Activated naive CD4-positive, alpha-beta T cell treated with anti-CD3 and anti-CD28 coated beads, Interleukin-2, amount 50 U/mL, for 24 hours (primary cell): ENCODE results near the gene UVRAG.

ENCODE experiments used
- H3K27ac Mint-ChIP-seq: one replicate; pipeline ENCODE4 v1.8.0; 2021; ENCODE audit warnings: mild to moderate bottlenecking, mixed read lengths
- H3K27me3 Mint-ChIP-seq: one replicate; pipeline ENCODE4 v1.8.0; 2021; ENCODE audit warnings: mixed read lengths
- H3K36me3 Mint-ChIP-seq: one replicate; pipeline ENCODE4 v1.8.0; 2021; ENCODE audit warnings: mixed read lengths
- H3K4me1 Mint-ChIP-seq: one replicate; pipeline ENCODE4 v1.8.0; 2021; ENCODE audit warnings: mixed read lengths
- H3K4me3 Mint-ChIP-seq: one replicate; pipeline ENCODE4 v1.8.0; 2021; ENCODE audit warnings: mild to moderate bottlenecking, mixed read lengths
- H3K9me3 Mint-ChIP-seq: one replicate; pipeline ENCODE4 v1.8.0; 2021; ENCODE audit warnings: mixed read lengths

The UVRAG gene

DNA sequence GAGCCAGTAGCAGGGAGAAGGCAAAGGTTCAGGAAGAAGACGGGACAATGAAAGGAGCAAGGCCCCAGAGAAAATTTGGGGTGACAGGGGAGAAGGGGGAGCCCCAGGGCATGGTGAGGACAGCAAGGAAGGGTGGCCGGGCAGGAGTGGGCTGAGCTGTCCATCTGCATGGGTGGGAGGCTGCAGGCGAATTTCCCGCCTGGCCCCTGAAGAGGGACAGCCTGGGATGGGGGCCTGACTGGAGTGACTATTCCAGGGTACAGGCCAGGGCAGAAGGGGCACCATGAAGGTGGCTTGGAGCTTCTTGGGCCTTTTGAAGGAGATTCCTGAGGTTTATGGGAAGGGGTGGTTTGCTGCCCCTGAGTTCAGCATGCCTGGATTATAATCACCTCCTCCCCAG is 335.1 kb downstream of the UVRAG start:
- H3K4me1 Mint-ChIP-seq: peaks cover 18% of the 10 kb centered on the region
- H3K27ac Mint-ChIP-seq: no peak overlapping the region
- H3K27me3 Mint-ChIP-seq: peaks cover 6% of the 10 kb centered on the region
- H3K9me3 Mint-ChIP-seq: no peaks in the 10 kb centered on the region
- H3K36me3 Mint-ChIP-seq: no peaks in the 10 kb centered on the region
- H3K4me3 Mint-ChIP-seq: no peak overlapping the region

DNA sequence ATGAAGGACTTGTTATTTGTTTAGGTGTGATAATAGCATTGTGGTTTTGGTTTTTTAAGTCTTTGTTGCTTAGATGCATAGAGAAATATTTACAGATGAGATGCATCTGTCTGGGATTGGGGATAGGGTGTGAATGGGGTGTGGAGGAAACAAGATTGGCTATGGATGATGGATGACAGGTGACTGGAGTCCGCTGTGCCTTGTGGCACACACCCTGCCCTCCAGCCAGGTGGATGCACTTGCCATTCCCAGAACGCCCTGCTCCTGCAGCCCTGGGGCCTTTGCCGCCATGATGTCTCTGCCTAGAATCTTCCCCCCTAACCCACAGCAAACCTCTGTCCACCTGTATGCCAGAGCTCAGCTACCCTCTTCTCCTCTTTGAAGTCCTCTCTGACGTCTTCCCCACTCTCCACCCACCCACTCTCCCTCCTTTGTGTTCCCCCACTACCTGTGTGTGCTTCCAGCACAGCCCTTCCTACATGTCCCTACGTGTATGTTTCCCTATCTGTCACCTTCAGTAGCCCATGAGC is 336.6 kb downstream of the UVRAG start:
- Mint-ChIP-seq H3K9me3 (no peaks in the 10 kb centered on the region), H3K4me3 (peak overlapping the region; percentile 84), H3K27me3 (peaks cover 6% of the 10 kb centered on the region), H3K4me1 (peaks cover 18% of the 10 kb centered on the region), H3K27ac (no peak overlapping the region), H3K36me3 (no peaks in the 10 kb centered on the region)

DNA sequence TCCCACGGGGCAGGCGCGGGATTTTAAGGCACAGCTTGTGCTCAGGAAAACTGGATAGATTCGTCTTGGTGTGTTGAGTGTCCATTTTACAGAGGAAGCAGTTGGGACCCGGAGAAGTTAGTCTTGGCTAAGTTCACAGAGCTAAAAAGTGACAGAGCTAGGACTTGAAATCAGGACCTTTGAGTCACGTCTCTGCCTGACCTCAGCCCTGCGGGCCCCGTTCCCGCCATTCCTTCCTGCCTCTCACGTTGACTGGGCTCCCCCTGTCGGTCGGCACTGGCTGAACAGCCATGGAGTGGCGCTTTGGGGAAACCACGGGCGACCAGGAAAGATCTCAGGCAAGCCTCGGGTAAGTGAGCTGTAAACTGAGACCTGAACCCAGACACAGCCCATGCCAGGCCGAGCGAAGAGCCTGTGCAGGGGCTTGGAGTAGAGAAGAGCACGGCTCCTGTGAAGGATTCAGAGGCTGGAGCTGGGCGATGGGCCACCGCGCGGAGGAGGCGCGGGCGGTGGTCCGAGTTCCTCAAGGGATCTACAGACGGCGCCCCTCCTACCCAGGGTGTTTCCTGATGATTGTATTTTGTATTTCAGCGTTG is 337.2 kb downstream of the UVRAG start:
- no peaks in the 10 kb centered on the region for H3K9me3 Mint-ChIP-seq
- peaks cover 6% of the 10 kb centered on the region for H3K27me3 Mint-ChIP-seq
- peaks cover 18% of the 10 kb centered on the region for H3K4me1 Mint-ChIP-seq
- H3K4me3 Mint-ChIP-seq: peak overlapping the region; percentile 84
- H3K36me3 Mint-ChIP-seq: no peaks in the 10 kb centered on the region
- H3K27ac Mint-ChIP-seq: peak overlapping the region; percentile 59

DNA sequence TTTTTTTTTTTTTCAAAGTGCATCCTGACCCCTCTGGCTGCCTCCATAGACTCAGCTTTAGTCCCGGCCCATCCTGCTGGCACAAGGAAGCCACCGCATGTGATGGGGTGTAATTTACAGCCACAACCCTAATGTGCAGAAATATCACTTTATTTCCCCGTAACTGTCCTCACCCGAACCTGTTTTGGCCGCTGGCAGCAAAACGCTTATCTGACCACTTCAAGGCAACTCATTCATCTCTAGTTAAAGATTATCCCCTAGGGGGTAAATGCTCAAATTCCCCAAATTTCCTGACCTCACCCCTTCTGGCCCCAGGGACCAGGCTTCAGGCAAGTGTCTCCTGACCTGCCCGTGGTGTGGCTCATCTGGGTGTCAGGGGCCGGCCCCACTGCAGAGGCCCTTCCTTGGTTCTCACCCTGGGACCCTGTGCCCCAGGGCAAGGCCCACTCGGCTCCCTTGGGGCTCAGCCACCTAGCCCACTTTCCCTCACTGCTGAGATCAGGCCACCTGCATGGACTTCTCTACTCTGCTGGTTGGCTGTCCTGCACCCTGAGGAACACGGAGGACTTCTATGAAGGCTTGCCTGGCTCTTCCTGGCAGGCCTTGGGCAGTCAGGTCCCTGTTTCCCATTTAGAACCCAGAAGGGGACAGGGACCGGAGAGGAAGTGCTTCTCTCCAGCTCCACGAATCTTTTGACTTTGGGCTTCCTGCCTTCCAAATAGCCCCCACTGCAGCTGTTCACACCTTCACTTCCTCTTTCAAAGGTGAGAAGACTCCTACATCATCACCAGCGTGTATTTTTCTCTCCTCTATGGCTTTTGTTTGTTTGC is 337.9 kb downstream of the UVRAG start:
- no peaks in the 10 kb centered on the region for H3K36me3 Mint-ChIP-seq
- peak overlapping the region; percentile 84 for H3K4me3 Mint-ChIP-seq
- peaks cover 18% of the 10 kb centered on the region for H3K4me1 Mint-ChIP-seq
- peak overlapping the region; percentile 1 for H3K27ac Mint-ChIP-seq
- peaks cover 6% of the 10 kb centered on the region for H3K27me3 Mint-ChIP-seq
- H3K9me3 Mint-ChIP-seq: no peaks in the 10 kb centered on the region

DNA sequence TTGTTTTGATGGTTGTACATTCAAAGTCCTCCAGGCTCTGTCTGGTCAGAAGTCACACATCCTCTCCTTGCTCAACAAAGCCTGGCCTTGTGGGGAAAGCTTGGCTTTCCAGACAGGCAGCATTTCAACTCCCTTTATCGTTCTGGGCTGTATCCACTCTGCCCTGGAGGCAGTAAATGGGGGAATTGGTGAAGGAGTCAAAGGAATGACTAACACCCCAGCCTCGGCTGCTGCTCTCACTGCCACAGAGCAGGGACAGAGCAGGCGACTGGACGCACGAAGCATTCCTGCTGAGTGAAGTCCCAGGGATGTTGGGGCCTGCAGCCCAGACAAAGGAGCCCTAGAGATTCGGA is 338.5 kb downstream of the UVRAG start:
- H3K27ac Mint-ChIP-seq: peak overlapping the region; percentile 1
- no peaks in the 10 kb centered on the region for H3K9me3 Mint-ChIP-seq
- no peaks in the 10 kb centered on the region for H3K36me3 Mint-ChIP-seq
- peak overlapping the region; percentile 84 for H3K4me3 Mint-ChIP-seq
- H3K4me1 Mint-ChIP-seq: peaks cover 18% of the 10 kb centered on the region
- H3K27me3 Mint-ChIP-seq: peaks cover 6% of the 10 kb centered on the region

DNA sequence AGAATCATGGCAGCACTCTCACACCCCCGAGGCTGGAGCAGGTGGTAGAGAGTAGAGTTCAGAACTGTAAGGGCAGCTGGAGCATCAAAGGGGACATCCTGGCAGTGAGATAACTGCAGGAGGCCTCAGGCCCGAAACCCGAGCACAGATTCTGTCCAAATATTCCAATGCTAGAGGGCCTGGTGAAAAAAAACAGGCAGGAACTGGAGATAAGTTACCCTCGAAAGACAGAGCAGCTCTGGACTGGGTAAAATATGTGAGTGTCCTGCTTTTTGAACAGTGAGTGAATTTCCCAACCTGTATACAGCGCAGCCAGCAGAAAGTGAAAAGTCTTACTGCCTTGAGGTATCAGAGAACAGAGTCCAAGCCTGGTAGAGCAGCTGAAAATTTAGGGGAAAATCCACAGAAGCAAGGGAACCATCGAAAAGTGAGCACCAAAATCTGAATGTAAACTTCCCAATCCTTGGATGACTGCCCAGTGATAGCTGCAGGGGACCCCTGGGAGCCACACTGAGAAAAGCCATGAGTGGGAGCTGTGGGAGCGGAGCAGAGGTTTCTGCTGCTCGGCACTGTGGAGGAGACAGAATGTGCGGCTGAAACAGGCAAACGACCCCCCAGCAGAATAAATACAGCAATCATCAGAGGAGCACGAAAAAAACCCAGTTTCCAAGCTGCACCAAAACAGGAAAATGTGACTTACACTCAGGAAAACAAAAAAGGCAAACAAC is 340.7 kb downstream of the UVRAG start:
- Mint-ChIP-seq H3K27ac (no peak overlapping the region), H3K36me3 (no peaks in the 10 kb centered on the region), H3K27me3 (peaks cover 6% of the 10 kb centered on the region), H3K9me3 (no peaks in the 10 kb centered on the region), H3K4me1 (peaks cover 18% of the 10 kb centered on the region), H3K4me3 (no peak overlapping the region)

DNA sequence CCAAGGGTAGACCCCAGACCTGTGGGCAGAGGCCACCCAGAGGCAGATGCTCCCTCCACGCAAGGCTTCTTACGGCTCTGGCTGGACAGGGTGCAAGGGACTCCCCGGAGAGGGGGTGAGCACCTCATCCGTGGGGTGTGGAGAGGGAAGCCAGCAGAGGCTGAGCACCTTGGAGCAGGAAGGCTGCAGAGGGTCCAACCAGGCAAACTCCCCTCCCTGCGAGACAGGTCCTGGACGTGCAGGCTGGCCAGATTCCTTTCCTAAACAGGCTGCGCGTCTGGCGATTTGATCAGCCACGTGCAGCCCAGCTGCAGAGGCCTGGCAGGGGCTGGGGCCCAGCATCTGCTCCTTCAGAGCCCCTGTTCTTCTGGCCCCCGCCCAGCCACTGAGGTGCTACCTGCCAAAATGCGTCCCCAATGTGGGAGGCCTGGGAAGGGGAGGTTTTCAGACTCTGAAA is 342.0 kb downstream of the UVRAG start:
- Mint-ChIP-seq H3K4me1 (peaks cover 15% of the 10 kb centered on the region), H3K36me3 (no peaks in the 10 kb centered on the region), H3K27me3 (peaks cover 6% of the 10 kb centered on the region), H3K4me3 (no peak overlapping the region), H3K27ac (no peak overlapping the region), H3K9me3 (no peaks in the 10 kb centered on the region)

DNA sequence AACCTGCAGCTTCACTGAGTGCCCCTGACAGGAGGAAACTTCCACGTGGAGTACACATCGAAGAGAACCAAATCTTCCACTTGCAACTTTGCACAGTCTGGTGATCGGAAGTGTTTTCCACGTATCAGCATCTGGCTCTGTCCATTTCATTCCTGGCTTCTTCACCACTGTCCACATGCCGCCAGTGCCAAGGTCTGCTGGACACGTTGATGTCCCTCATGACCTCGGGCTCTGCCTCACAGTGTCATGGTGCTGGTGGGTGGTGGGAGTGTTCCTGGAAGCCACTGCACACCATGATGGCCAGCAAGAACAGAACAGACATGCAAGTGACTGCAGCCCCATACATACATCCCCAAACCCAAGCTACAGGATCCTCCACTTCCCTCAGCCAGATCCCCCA is 342.9 kb downstream of the UVRAG start:
- H3K9me3 Mint-ChIP-seq: no peaks in the 10 kb centered on the region

DNA sequence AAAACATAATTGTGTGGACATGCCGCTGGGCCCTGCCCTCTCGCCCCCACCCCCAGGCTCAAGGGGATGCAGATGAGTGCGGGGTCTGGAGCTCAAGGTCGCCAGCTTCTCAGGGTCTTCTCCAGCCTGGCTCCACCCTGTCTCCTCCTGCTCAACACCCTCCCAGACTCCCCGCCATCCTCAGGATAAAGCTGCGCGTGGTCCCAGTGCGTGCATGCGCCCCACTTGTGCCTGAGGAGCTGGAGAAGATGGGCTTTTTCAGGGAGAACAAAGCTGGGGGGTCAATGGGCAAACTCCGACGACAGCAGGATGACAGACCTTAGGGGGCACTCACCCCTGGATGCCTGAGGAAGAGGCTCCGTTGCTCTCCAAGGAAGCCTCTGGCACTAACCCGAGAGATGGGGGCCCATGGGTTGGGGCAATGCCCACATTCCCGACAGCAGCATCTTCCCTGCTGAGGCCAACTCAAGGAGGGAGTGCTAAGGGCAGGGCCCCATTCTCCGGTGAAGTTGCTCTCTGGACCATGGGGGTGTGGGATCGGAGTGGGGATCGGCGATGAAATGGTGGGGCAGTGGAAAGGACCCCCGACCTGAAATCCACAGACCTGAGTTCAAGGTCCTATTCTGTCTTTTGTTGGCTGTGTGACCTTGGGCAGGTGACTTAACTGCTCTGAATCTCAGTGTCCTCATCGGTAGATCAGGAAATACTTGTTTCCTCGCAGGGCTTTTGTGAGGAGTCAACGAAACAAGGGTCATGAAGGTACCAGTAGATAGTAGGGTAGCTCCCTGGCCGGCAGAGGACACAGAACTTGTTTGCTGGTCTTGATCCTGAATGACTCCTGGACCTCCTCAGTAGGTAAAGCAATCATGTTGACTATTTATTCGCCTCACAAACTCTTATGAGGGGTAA is 343.6 kb downstream of the UVRAG start:
- no peaks in the 10 kb centered on the region for H3K9me3 Mint-ChIP-seq
- no peaks in the 10 kb centered on the region for H3K36me3 Mint-ChIP-seq
- no peak overlapping the region for H3K27ac Mint-ChIP-seq
- H3K27me3 Mint-ChIP-seq: no peaks in the 10 kb centered on the region
- H3K4me3 Mint-ChIP-seq: no peak overlapping the region
- no peaks in the 10 kb centered on the region for H3K4me1 Mint-ChIP-seq

More for the DNA sequence above, 342.9 kb downstream of the UVRAG start:
- H3K4me1 Mint-ChIP-seq: peaks cover 7% of the 10 kb centered on the region
- peaks cover under 1% of the 10 kb centered on the region for H3K27me3 Mint-ChIP-seq
- H3K4me3 Mint-ChIP-seq: no peak overlapping the region
- H3K27ac Mint-ChIP-seq: no peak overlapping the region
- no peaks in the 10 kb centered on the region for H3K36me3 Mint-ChIP-seq

DNA sequence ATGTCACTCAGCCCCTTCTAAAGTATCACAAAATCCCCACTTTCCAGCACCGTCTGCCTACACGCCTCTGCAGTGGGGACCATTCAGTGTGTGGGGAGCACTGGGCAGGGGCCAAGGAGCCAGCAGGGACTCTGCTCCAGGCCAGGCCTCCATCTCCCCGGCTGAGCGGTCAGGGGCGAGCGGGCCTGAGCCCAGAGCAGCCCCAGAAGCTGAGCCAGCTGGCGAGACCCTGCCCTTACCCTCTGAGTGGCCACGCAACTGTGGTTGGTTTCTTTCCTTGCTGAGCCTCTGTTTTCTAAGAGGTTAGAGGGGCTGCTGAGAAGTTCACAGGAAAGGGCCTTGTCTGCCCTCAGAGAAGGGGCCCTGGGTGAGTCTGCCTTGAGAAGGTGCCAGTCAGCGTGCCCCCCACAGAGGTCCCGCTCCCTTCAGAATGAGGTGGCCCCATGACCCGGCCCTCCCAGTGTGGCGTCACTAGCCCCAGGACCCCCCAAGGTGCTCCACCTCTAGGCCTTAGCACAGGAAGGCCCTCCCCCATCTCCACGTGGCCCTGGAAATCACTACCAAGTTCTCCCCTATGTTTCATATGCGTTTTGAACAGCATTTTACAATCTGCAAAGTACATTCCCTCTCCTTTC is 344.4 kb downstream of the UVRAG start:
- Mint-ChIP-seq H3K27ac (no peak overlapping the region), H3K4me3 (no peak overlapping the region), H3K27me3 (no peaks in the 10 kb centered on the region), H3K36me3 (no peaks in the 10 kb centered on the region), H3K9me3 (no peaks in the 10 kb centered on the region), H3K4me1 (no peaks in the 10 kb centered on the region)

DNA sequence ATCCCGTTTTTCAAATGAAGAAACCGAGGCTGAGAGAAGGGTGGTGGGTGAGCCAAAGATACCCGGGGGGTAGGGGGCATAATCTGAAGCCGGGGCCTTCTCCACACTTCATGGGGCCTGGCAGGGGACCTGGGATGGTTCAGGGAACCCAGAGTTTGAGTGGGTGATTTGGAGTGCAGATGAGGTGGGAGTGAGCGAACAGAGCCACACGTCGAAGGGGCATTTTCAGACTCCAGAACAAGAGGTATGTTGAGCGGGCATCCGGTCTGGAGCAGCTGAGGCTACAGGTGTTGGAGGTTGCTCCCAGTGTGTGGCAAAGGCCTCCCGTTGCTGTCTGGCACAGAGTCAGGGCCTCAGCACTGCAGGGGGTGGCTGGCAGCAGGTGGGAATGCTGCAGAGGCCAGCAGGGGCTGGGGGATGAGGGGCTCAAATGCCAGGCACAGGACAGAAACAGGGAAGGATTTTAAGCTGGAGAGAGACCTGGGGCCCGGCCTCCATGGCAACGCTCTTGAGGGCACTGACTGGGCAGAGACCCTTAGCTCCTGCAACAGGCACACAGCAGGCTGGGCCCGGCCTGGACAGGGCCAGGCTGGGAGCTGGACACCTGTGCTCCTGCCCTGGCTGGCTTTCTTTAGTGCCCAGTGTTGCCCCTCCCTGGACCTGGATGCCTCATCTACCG is 345.1 kb downstream of the UVRAG start:
- Mint-ChIP-seq H3K27ac (no peak overlapping the region), H3K4me1 (no peaks in the 10 kb centered on the region), H3K9me3 (no peaks in the 10 kb centered on the region), H3K4me3 (no peak overlapping the region), H3K27me3 (no peaks in the 10 kb centered on the region), H3K36me3 (no peaks in the 10 kb centered on the region)

DNA sequence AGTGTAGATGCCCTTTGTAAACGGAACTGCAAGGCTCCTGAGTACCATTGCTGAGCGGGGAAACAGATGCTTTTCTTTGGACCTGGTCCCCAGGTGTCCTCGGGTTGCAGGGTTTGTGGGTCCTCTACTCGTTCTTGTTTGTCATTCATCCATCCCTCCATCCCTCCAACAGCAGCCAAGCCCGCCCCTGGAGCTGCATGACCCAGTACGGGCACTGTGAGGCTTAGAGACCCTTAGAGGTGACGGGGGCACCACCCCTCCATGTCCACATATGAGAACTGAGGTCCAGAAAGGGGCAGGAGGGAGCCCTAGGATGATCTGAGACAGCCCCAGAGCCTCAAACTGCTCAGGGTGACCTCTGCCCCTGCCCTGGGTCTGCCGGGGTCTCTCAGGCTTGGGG is 345.8 kb downstream of the UVRAG start:
- Mint-ChIP-seq H3K27me3 (no peaks in the 10 kb centered on the region), H3K27ac (no peak overlapping the region), H3K9me3 (no peaks in the 10 kb centered on the region), H3K36me3 (no peaks in the 10 kb centered on the region), H3K4me1 (no peaks in the 10 kb centered on the region), H3K4me3 (no peak overlapping the region)

DNA sequence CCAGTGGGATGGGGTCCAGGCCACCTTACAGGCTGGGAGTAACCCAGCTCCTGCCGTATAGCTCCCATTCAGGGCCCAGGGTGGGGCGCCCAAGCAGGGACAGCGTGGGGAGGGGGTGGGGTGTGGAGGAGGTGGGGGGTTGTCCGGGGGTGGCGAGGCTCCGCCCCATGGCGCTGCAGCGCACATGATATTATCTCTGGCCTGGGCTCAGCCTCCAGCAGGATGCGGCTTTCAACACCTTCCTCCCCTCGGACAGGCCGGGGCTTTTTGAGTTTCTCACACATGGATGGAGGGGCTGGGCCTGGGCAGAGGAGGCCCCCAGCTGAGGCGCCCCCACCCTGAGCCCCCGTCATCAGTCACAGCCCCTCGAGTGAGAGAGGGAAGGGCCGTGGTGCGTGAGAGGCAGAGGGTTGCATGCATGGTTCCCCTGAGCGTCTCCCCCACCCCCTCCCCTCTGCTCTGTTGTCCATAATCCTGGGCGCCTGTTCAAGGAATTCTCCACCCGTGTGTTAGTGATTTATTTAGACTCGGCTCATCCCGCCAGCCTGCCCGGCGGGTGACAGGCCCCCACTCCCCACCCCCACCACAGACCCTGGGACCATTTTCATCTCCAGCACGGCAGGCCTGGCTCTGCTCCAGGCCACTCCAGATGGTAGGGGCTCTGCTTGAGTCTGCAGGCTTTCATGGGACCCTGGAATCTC is 346.4 kb downstream of the UVRAG start:
- no peaks in the 10 kb centered on the region for H3K9me3 Mint-ChIP-seq
- H3K4me3 Mint-ChIP-seq: no peak overlapping the region
- H3K36me3 Mint-ChIP-seq: no peaks in the 10 kb centered on the region
- no peaks in the 10 kb centered on the region for H3K4me1 Mint-ChIP-seq
- H3K27ac Mint-ChIP-seq: no peak overlapping the region
- no peaks in the 10 kb centered on the region for H3K27me3 Mint-ChIP-seq
